GM12878 (cell line): ENCODE data around the gene STPG4. TPM values are rescaled to one million over a fixed set of nuclear protein-coding genes. Genes with fewer than 3 reads are reported as not detected.

Source experiments
- ATAC-seq: fragments of 200-7000 bp; cut with Tn5 transposase; 3 replicates; pipeline ENCODE4 v1.9.1; 2020; ENCODE audit warnings: mild to moderate bottlenecking, moderate library complexity
- BruUV-seq: library from RNA; stranded (reverse); fragments of 400-500 nt; replicated peaks from 2 replicates; lab custom pipeline; 2021; lab: Mats Ljungman, UMichigan
- CTCF ChIA-PET: fragments of 300-600 bp; sonication (Branson Sonifier 250); formaldehyde crosslinking; extraction: SDS; loops from one replicate; lab custom pipeline; 2021; ENCODE audit warnings: inconsistent platforms; lab: Yijun Ruan, JAX
- POLR2A ChIA-PET: fragments of 350-600 bp; formaldehyde crosslinking; extraction: SDS; loops from one replicate; lab custom pipeline; 2021; ENCODE audit warnings: inconsistent platforms; lab: Charles Lee
- RAD21 ChIA-PET: fragments of 300-600 bp; sonication (Branson Sonifier 250); formaldehyde crosslinking; loops from one replicate; lab custom pipeline; 2023; ENCODE audit warnings: antibody characterized with exemption; ENCODE audit not compliant: unreplicated experiment; lab: Charles Lee
- SMC1A ChIA-PET: fragments of 300-600 bp; sonication (Branson Sonifier 250); formaldehyde crosslinking; loops from one replicate; lab custom pipeline; 2023; ENCODE audit not compliant: unreplicated experiment, uncharacterized antibody; lab: Charles Lee
- DNase-seq: peaks from one replicate; pipeline ENCODE4 v3.0.0-alpha.2; 2011; ENCODE audit warnings: low read depth, low spot score
- FAIRE-seq: peaks from 3 replicates; lab custom pipeline; 2011; peaks lifted over from hg19 to GRCh38; lab: Jason Lieb, UNC
- H2AFZ ChIP-seq: 2 replicates; pipeline ENCODE4 v1.6.0; 2011; ENCODE audit warnings: low read depth, low read length, control low read depth; ENCODE audit not compliant: control insufficient read depth
- H3K27ac ChIP-seq: 2 replicates; pipeline ENCODE4 v1.5.1; 2011; ENCODE audit warnings: control low read depth; ENCODE audit not compliant: control insufficient read depth, insufficient read depth
- H3K27me3 ChIP-seq, 2 experiments: replicated peaks in 1 of 2; 2 replicates each; pipeline versions ENCODE4 v1.6.0 to v1.6.1; 2011; ENCODE audit warnings: low read length in 1 of 2; ENCODE audit not compliant: control insufficient read depth in 2 of 2, insufficient read depth in 2 of 2
- H3K36me3 ChIP-seq, 2 experiments: 2 replicates each; pipeline ENCODE4 v1.5.1; 2011; ENCODE audit warnings: low read length in 1 of 2; ENCODE audit not compliant: control insufficient read depth in 2 of 2, insufficient read depth in 2 of 2
- H3K4me1 ChIP-seq: 2 replicates; pipeline ENCODE4 v1.6.1; 2011; ENCODE audit warnings: mild to moderate bottlenecking, low read length, moderate library complexity, mixed read lengths; ENCODE audit not compliant: control insufficient read depth, insufficient read depth
- H3K4me2 ChIP-seq: 2 replicates; pipeline ENCODE4 v1.6.0; 2011; ENCODE audit warnings: control low read depth; ENCODE audit not compliant: control insufficient read depth, insufficient read depth
- H3K4me3 ChIP-seq: fragments of 200-600 bp; sonication (generic); 2 replicates; pipeline ENCODE4 v1.5.1; 2016
- H3K79me2 ChIP-seq: 2 replicates; pipeline ENCODE4 v1.6.0; 2011; ENCODE audit warnings: low read length; ENCODE audit not compliant: control insufficient read depth, insufficient read depth
- H3K9ac ChIP-seq: 2 replicates; pipeline ENCODE4 v1.8.0; 2011; ENCODE audit warnings: low read length, control low read depth, mixed read lengths; ENCODE audit not compliant: control insufficient read depth, insufficient read depth
- H3K9me3 ChIP-seq: replicated peaks from 3 replicates; pipeline ENCODE4 v1.5.1; 2011; ENCODE audit warnings: mild to moderate bottlenecking, low read length; ENCODE audit not compliant: control insufficient read depth, insufficient read depth
- H4K20me1 ChIP-seq: 2 replicates; pipeline ENCODE4 v1.6.0; 2011; ENCODE audit not compliant: control insufficient read depth, insufficient read depth
- BACH1 ChIP-seq: fragments of 450-650 bp; IDR thresholded peaks from 2 replicates; pipeline ENCODE4 v1.6.1; 2017; ENCODE audit warnings: mild to moderate bottlenecking, borderline replicate concordance
- CBX3 ChIP-seq: fragments of 200-600 bp; sonication (generic); IDR thresholded peaks from 2 replicates; pipeline ENCODE4 v1.6.1; 2016; ENCODE audit warnings: low read depth, borderline replicate concordance
- CEBPB ChIP-seq, 2 experiments: fragments of 150-350 bp in 1 of 2; IDR thresholded peaks; 2 replicates each; pipeline ENCODE4 v1.6.1; 2012 to 2014; ENCODE audit warnings: low read depth in 2 of 2, low read length in 2 of 2, borderline replicate concordance in 1 of 2, inconsistent platforms in 1 of 2
- HCFC1 ChIP-seq: fragments of 150-350 bp; IDR thresholded peaks from 2 replicates; pipeline ENCODE4 v1.6.1; 2014; ENCODE audit warnings: low read length
- KDM1A ChIP-seq: fragments of 200-600 bp; sonication (generic); IDR thresholded peaks from 2 replicates; pipeline ENCODE4 v1.6.1; 2016; ENCODE audit warnings: borderline replicate concordance
- MEF2B ChIP-seq: fragments of 450-650 bp; IDR thresholded peaks from 2 replicates; pipeline ENCODE4 v1.6.1; 2018; ENCODE audit warnings: mild to moderate bottlenecking, moderate library complexity; ENCODE audit not compliant: partially characterized antibody, poor library complexity, severe bottlenecking
- NFYB ChIP-seq: IDR thresholded peaks from 2 replicates; pipeline ENCODE4 v1.6.1; 2011; ENCODE audit warnings: low read depth, mild to moderate bottlenecking, low read length, improper control_type of control experiment, moderate library complexity; ENCODE audit not compliant: insufficient read depth
- NRF1 ChIP-seq: conservative IDR thresholded peaks from 2 replicates; pipeline ENCODE4 v1.6.1; 2011; ENCODE audit warnings: mild to moderate bottlenecking, low read depth, low read length, improper control_type of control experiment
- RB1 ChIP-seq: fragments of 450-650 bp; formaldehyde crosslinking; IDR thresholded peaks from 2 replicates; pipeline ENCODE4 v1.6.1; 2017; ENCODE audit warnings: mild to moderate bottlenecking, borderline replicate concordance
- RCOR1 ChIP-seq: conservative IDR thresholded peaks from 2 replicates; pipeline ENCODE4 v1.6.1; 2012; ENCODE audit warnings: low read depth, low read length, improper control_type of control experiment
- TBL1XR1 ChIP-seq: IDR thresholded peaks from 2 replicates; pipeline ENCODE4 v1.6.1; 2012; ENCODE audit warnings: low read depth, low read length, improper control_type of control experiment
- WRNIP1 ChIP-seq: IDR thresholded peaks from 2 replicates; pipeline ENCODE4 v1.6.1; 2011; ENCODE audit warnings: low read depth, low read length, improper control_type of control experiment, borderline replicate concordance
- ZNF207 ChIP-seq: fragments of 450-650 bp; IDR thresholded peaks from 2 replicates; pipeline ENCODE4 v1.6.1; 2014; ENCODE audit warnings: antibody characterized with exemption, mild to moderate bottlenecking, borderline replicate concordance
- WGBS: methylation state at CpG from one replicate; pipeline ENCODE4 v1.1.6; 2016; ENCODE audit warnings: low lambda C conversion rate; ENCODE audit not compliant: insufficient replicate concordance, insufficient coverage; ENCODE audit errors: missing lambda C conversion rate; 5-methylcytosine and 5-hydroxymethylcytosine counted together
- in situ Hi-C: fragments of 300-500 bp; cut with MboI; formaldehyde crosslinking; loops from 9 replicates; pipeline ENCODE4 v1.14.3; 2018; ENCODE audit warnings: mixed read lengths
- intact Hi-C: fragments of 100-400 bp; cut with micrococcal nuclease; formaldehyde crosslinking; loops from one replicate; pipeline ENCODE4 v1.14.2; 2022; ENCODE audit not compliant: unreplicated experiment
- polyA plus RNA-seq, 11 experiments: library from polyadenylated mRNA; depleted of rRNA in 4 of 11; unstranded in 6 of 11; stranded (reverse) in 5 of 11; fragments of >200 nt; fragmentation: Nextera tagmentation in 4 of 11; fragmentation: Illumina TruSeq in 1 of 11; extraction: Ambion mirVana in 4 of 11; extraction: Trizol in 1 of 11; gene quantifications; 1 replicate in 1 of 11; 2 replicates in 10 of 11; pipeline versions ENCODE4 v1.2.1 to v1.2.3, GENCODE V29; 2011 to 2016; ENCODE audit warnings: inconsistent platforms in 2 of 11, missing spikeins in 2 of 11, low read depth in 1 of 11
- total RNA-seq, 4 experiments: library from RNA; depleted of rRNA in 3 of 4; stranded (reverse); fragments of >200 nt in 3 of 4; fragmentation: Illumina TruSeq in 1 of 4; extraction: Trizol in 1 of 4; gene quantifications; 2 replicates each; pipeline versions ENCODE4 v1.2.1 to v1.2.3, GENCODE V29; 2013 to 2021
- TF ChIP-seq, protein P1 (sequence below): fragments of 450-650 bp; IDR thresholded peaks from 2 replicates; pipeline ENCODE4 v1.6.1; 2017; ENCODE audit warnings: mild to moderate bottlenecking, moderate library complexity
- TF ChIP-seq, protein P2 (sequence below): IDR thresholded peaks from 2 replicates; pipeline ENCODE4 v1.6.1; 2012; ENCODE audit warnings: mild to moderate bottlenecking, low read depth, low read length

Gene STPG4
- total and polyA plus RNA-seq, 10 of the 15 experiments (the other 5 are each of a cell fraction or from before 2014, with no cell fraction given): 0.10 to 0.29 (median 0.19) TPM; not detected in 3

DNA sequence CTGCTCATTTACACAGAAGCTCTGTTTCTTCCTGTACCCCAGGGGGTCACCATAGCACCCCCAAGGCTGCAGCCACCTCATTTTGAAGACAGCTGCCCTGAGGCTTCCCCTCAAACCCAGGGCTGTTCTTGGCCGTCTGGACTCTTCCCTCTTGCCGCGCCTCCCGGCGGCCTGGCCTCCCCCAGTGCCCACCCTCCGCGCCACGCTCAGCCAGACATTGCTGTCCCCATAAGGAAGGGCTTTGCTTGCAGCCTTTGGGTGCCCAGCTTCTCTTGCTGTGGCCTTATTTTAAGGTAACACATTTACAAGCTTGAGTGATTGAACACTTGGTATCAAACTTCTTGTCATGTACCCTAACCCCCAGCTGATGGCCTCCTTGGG, 79.0 kb downstream of the STPG4 start (continued):
- TF ChIP-seq, protein P1, sequence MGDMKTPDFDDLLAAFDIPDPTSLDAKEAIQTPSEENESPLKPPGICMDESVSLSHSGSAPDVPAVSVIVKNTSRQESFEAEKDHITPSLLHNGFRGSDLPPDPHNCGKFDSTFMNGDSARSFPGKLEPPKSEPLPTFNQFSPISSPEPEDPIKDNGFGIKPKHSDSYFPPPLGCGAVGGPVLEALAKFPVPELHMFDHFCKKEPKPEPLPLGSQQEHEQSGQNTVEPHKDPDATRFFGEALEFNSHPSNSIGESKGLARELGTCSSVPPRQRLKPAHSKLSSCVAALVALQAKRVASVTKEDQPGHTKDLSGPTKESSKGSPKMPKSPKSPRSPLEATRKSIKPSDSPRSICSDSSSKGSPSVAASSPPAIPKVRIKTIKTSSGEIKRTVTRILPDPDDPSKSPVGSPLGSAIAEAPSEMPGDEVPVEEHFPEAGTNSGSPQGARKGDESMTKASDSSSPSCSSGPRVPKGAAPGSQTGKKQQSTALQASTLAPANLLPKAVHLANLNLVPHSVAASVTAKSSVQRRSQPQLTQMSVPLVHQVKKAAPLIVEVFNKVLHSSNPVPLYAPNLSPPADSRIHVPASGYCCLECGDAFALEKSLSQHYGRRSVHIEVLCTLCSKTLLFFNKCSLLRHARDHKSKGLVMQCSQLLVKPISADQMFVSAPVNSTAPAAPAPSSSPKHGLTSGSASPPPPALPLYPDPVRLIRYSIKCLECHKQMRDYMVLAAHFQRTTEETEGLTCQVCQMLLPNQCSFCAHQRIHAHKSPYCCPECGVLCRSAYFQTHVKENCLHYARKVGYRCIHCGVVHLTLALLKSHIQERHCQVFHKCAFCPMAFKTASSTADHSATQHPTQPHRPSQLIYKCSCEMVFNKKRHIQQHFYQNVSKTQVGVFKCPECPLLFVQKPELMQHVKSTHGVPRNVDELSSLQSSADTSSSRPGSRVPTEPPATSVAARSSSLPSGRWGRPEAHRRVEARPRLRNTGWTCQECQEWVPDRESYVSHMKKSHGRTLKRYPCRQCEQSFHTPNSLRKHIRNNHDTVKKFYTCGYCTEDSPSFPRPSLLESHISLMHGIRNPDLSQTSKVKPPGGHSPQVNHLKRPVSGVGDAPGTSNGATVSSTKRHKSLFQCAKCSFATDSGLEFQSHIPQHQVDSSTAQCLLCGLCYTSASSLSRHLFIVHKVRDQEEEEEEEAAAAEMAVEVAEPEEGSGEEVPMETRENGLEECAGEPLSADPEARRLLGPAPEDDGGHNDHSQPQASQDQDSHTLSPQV: no peak
- TF ChIP-seq NRF1 (no peak), NFYB (no peak), HCFC1 (no peak), CBX3 (no peak), RB1 (no peak)
- TF ChIP-seq, all 136 proteins: peak for 0

DNA sequence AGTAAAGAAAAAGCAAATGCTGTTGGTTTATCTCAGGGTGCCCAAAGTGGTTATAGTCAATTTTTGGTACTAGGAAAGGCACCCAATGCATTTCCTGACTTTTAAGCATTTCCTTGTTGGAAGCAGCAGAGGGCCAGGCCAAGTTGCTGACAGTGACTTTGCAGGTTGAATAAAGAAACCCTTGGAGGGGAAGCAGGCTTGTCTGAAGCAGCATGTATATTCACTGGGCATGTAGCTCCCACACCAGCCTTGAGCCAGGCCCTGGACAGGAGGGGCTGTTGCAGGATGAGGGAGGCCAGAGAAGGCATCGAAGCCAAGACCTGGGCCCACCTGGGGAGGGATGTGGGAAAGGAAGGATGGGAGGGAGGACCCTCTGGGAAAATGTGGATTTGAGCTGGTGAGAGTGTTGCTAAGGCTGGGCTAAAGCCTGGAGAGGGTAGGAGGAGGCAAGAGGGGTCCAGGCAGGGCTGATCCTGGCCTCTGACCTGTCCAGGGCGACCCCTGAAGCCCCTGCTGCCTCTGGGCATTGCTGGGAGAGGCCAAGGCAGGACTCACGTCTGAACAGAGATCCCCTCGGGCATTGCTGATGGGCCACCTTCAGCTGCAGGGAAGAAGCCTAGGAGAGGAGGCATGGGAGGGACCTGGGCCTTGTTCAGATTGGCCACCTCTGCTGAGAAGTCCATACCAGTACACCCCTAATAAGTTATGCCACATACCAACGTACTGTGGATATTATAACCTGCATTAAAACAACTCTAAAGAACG, 79.6 kb downstream of the STPG4 start:
- POLR2A ChIA-PET: no interaction called here
- Histone ChIP-seq H2AFZ (no peak overlapping the region), H3K79me2 (no peaks in the 10 kb centered on the region), H3K36me3 (peaks cover 0 to 5% of the 10 kb centered on the region in 2 experiments; a peak in 3 of 4 replicates), H3K9me3 (no peaks in the 10 kb centered on the region), H3K4me2 (no peak overlapping the region), H3K4me1 (peaks cover 20% of the 10 kb centered on the region), H4K20me1 (peaks cover 7% of the 10 kb centered on the region), H3K9ac (no peak overlapping the region), H3K4me3 (no peak overlapping the region), H3K27ac (no peak overlapping the region), H3K27me3 (no peaks in the 10 kb centered on the region)
- no peak for FAIRE-seq
- intact Hi-C loops (no loop called here), in situ Hi-C loops (no loop called here)
- 75% methylated on average over 6 of the region's 6 CpGs for WGBS
- no peak for ATAC-seq
- BruUV-seq: no TSS peak
- CTCF ChIA-PET: interaction anchor here (1.1 kb wide), 1 partner anchor 248 kb away, joined by 3 read pairs; no protein-coding TSS in a partner anchor
- RAD21 ChIA-PET: interaction anchor here (0.9 kb wide), 1 partner anchor 86 kb away, joined by 5 read pairs; no protein-coding TSS in a partner anchor
- no peak for DNase-seq
- SMC1A ChIA-PET: no interaction called here
- TF ChIP-seq TBL1XR1 (no peak), WRNIP1 (no peak), HCFC1 (no peak), RCOR1 (no peak), CEBPB (IDR thresholded peaks at IDR 0.05; ENCODE audit: borderline replicate concordance in 1 of 2, low read depth in 2 of 2, low read length in 2 of 2) (no peak), ZNF207 (no peak), MEF2B (no peak), BACH1 (no peak), KDM1A (no peak)
- TF ChIP-seq, protein P2, sequence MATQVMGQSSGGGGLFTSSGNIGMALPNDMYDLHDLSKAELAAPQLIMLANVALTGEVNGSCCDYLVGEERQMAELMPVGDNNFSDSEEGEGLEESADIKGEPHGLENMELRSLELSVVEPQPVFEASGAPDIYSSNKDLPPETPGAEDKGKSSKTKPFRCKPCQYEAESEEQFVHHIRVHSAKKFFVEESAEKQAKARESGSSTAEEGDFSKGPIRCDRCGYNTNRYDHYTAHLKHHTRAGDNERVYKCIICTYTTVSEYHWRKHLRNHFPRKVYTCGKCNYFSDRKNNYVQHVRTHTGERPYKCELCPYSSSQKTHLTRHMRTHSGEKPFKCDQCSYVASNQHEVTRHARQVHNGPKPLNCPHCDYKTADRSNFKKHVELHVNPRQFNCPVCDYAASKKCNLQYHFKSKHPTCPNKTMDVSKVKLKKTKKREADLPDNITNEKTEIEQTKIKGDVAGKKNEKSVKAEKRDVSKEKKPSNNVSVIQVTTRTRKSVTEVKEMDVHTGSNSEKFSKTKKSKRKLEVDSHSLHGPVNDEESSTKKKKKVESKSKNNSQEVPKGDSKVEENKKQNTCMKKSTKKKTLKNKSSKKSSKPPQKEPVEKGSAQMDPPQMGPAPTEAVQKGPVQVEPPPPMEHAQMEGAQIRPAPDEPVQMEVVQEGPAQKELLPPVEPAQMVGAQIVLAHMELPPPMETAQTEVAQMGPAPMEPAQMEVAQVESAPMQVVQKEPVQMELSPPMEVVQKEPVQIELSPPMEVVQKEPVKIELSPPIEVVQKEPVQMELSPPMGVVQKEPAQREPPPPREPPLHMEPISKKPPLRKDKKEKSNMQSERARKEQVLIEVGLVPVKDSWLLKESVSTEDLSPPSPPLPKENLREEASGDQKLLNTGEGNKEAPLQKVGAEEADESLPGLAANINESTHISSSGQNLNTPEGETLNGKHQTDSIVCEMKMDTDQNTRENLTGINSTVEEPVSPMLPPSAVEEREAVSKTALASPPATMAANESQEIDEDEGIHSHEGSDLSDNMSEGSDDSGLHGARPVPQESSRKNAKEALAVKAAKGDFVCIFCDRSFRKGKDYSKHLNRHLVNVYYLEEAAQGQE: no peak
